HG03280 (cell line): ENCODE measurements around the gene LRRC17.
"Not testable (repeated sequence)": the region's sequence is repeated elsewhere in the genome, so short reads cannot be mapped to it uniquely, and the experiment has no call there.

Experiments
- ATAC-seq: cut with Tn5 transposase; IDR thresholded peaks from one replicate; pipeline ENCODE4 v1.9.1; 2021; ENCODE audit warnings: mild to moderate bottlenecking, moderate library complexity; ENCODE audit not compliant: unreplicated experiment

The LRRC17 gene

GRCh38 chr7:102942181-102942866 is 29.5 kb downstream of the LRRC17 start:
- ATAC-seq = no peak

GRCh38 chr7:102942868-102943267 is 30.1 kb downstream of the LRRC17 start:
- ATAC-seq = no peak

GRCh38 chr7:102943423-102944169 is 30.8 kb downstream of the LRRC17 start:
- no peak for ATAC-seq

- ATAC-seq = no peak
Measured at GRCh38 chr7:102944241-102944640, 31.4 kb downstream of the LRRC17 start.

GRCh38 chr7:102951839-102952238 is 39.0 kb downstream of the LRRC17 start:
- no peak for ATAC-seq

GRCh38 chr7:102953406-102953805 is 40.6 kb downstream of the LRRC17 start:
- ATAC-seq = no peak

- not testable (repeated sequence) for ATAC-seq
Measured at GRCh38 chr7:102954359-102954758, 41.6 kb downstream of the LRRC17 start.

GRCh38 chr7:102958004-102958403 is 45.2 kb downstream of the LRRC17 start:
- ATAC-seq = not testable (repeated sequence)

- not testable (repeated sequence) for ATAC-seq
Measured at GRCh38 chr7:102961993-102962392, 49.2 kb downstream of the LRRC17 start.

- ATAC-seq = no peak
Measured at GRCh38 chr7:102966465-102966864, 53.7 kb downstream of the LRRC17 start.

GRCh38 chr7:102967798-102968197 is 55.0 kb downstream of the LRRC17 start:
- no peak for ATAC-seq

GRCh38 chr7:102973096-102973802 is 60.4 kb downstream of the LRRC17 start:
- ATAC-seq = no peak

GRCh38 chr7:102974366-102975236 is 61.8 kb downstream of the LRRC17 start:
- ATAC-seq = no peak

- ATAC-seq = no peak
Measured at GRCh38 chr7:102975854-102976253, 63.1 kb downstream of the LRRC17 start.

- ATAC-seq = no peak
Measured at GRCh38 chr7:102976493-102976892, 63.7 kb downstream of the LRRC17 start.

GRCh38 chr7:102977586-102977985 is 64.8 kb downstream of the LRRC17 start:
- not testable (repeated sequence) for ATAC-seq

GRCh38 chr7:102978284-102978683 is 65.5 kb downstream of the LRRC17 start:
- ATAC-seq = no peak

GRCh38 chr7:102979670-102980069 is 66.9 kb downstream of the LRRC17 start:
- no peak for ATAC-seq

GRCh38 chr7:102981451-102981850 is 68.7 kb downstream of the LRRC17 start:
- ATAC-seq = no peak

- ATAC-seq = no peak
Measured at GRCh38 chr7:102982235-102982634, 69.4 kb downstream of the LRRC17 start.

- no peak for ATAC-seq
Measured at GRCh38 chr7:102983602-102984001, 70.8 kb downstream of the LRRC17 start.
